ENCODE data around the gene TMEM106A. TPM values are rescaled to one million over a fixed set of nuclear protein-coding genes. Genes with fewer than 3 reads are reported as not detected.
A peak's percentile ranks its signal among the peaks of the same experiment; 100 is the strongest.

TMEM106A gene
- total RNA-seq, 2 experiments from 2014 or later, result 9.4 to 17.1 TPM

DNA sequence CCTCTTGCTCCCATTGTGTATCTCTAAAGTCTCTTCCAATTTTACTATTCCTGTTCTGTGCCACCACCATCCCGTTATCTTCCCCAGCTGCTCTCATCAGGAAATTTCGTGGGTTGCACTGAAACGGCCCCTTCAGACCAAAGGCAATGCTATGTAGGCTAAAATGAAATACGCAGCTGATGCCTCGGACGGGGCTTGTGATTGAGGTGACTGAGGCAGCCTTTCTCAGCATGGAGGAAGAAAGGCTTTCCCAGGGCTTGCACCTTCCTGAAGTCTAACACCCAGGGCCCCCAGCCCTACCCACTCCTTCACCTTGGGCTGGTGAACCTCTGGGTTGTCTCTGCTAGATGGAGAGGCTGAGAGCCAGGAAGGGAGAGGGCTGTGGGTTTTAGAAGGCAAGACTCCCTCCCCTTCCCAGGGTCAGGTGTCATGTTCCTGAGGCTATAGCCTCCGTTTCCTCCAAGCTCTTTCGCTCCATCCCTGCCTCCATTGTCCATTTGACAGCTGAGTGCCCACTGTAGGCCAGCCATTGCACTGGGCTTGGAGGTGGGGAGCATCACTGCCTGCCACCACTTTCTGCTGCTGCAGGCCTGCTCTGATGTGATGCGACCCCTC, 8.9 kb downstream of the TMEM106A start:
- ChIA-PET POLR2A (interaction anchor here (0.5 kb wide), 1 partner anchor 43 kb away, joined by 3 read pairs; no protein-coding TSS in a partner anchor), CTCF (ENCODE audit: unreplicated experiment) (no interaction called here)
- no peaks in the 10 kb centered on the region for H3K79me2 ChIP-seq (ENCODE audit: insufficient read depth, low read depth, low read length)
- H3K4me3 ChIP-seq (ENCODE audit: low read depth, low read length, poor library complexity, severe bottlenecking), result no peak overlapping the region
- H4K20me1 ChIP-seq (ENCODE audit: insufficient read depth, low read length), result no peaks in the 10 kb centered on the region
- DNase-seq (ENCODE audit: low spot score), result no peak
- no peak overlapping the region for H3K27ac ChIP-seq (ENCODE audit: low read depth, low read length, poor library complexity, severe bottlenecking)
- H3K4me1 ChIP-seq (ENCODE audit: insufficient read depth, low read length, poor library complexity, severe bottlenecking), result no peaks in the 10 kb centered on the region
- no TSS peak for BruUV-seq (replicated peaks)
- H3K36me3 ChIP-seq (ENCODE audit: insufficient read depth, low read length), result peaks cover 4% of the 10 kb centered on the region; the same call in 1 of the 2 replicates
- no peak overlapping the region for H2AFZ ChIP-seq (ENCODE audit: low read length)
- intact Hi-C loops (cut with micrococcal nuclease; ENCODE audit: unreplicated experiment), result no loop called here
- no peak overlapping the region for H3K4me2 ChIP-seq (ENCODE audit: low read length)
- TF ChIP-seq CTCF (conservative IDR thresholded peaks at IDR 0.05; ENCODE audit: low read length) (no peak), EZH2phosphoT487 (IDR thresholded peaks at IDR 0.05; ENCODE audit: borderline replicate concordance, low read depth, low read length) (no peak)
- H3K9me3 ChIP-seq (ENCODE audit: low read length), result no peaks in the 10 kb centered on the region
- no peaks in the 10 kb centered on the region for H3K9me2 ChIP-seq (ENCODE audit: insufficient read depth, low read length)

DNA sequence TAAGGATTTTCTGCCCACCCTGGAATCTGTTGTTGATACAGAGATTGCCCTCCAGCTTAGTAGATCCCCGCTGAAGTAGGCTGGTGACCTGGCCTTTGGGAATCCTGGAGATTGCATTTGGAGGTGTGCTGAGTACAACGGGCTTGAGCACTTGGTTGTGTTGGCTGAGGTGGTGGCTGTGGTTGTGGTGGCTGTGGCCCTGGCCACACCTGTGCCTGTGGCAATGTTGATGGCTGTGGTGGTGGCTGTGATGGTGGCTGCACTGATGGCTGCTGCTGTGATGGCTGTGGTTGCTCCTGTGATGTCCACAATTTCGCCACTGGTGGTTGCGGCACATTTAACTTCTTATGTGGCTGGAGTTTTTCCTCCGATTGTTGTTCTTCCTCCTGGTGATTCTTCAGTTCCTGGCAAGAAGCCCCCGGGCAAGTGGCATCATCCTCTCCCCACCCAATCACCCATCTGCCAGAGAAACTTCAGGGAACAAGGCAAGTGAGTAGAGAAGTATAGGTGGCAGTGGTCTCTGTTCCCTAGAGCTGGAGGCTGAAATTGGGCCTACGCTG, 12.6 kb downstream of the TMEM106A start:
- intact Hi-C loops (cut with micrococcal nuclease; ENCODE audit: unreplicated experiment), result no loop called here
- Histone ChIP-seq H4K20me1 (ENCODE audit: insufficient read depth, low read length) (no peaks in the 10 kb centered on the region), H2AFZ (ENCODE audit: low read length) (no peak overlapping the region), H3K9me2 (ENCODE audit: insufficient read depth, low read length) (no peaks in the 10 kb centered on the region), H3K4me1 (ENCODE audit: insufficient read depth, low read length, poor library complexity, severe bottlenecking) (no peaks in the 10 kb centered on the region), H3K36me3 (ENCODE audit: insufficient read depth, low read length) (no peaks in the 10 kb centered on the region), H3K4me3 (ENCODE audit: low read depth, low read length, poor library complexity, severe bottlenecking) (no peak overlapping the region), H3K27ac (ENCODE audit: low read depth, low read length, poor library complexity, severe bottlenecking) (no peak overlapping the region), H3K4me2 (ENCODE audit: low read length) (no peak overlapping the region), H3K79me2 (ENCODE audit: insufficient read depth, low read depth, low read length) (no peaks in the 10 kb centered on the region), H3K9me3 (ENCODE audit: low read length) (no peaks in the 10 kb centered on the region)
- CTCF ChIA-PET (ENCODE audit: unreplicated experiment), result no interaction called here
- POLR2A ChIA-PET, result no interaction called here
- TF ChIP-seq CTCF (conservative IDR thresholded peaks at IDR 0.05; ENCODE audit: low read length), result no peak
- TF ChIP-seq EZH2phosphoT487 (IDR thresholded peaks at IDR 0.05; ENCODE audit: borderline replicate concordance, low read depth, low read length), result no peak
- no TSS peak for BruUV-seq (replicated peaks)
- DNase-seq (ENCODE audit: low spot score), result no peak

DNA sequence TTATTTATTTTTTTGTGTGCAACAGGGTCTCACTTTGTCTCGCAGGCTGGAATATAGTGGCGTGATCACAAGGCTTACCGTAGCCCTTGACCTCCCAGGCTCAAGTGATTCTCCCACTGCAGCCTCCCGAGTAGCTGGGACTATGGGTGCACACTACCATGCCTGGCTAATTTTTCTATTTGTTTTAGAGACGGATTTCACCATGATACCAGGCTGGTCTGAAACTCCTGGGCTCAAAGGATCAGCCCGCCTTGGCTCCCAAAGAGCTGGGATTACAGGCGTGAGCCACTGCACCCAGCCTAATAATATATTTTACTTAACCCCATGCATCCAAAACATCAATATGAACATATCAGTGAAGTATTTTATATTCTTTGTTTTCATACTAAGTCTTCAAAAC, 14.7 kb downstream of the TMEM106A start:
- TSS peak; percentile 49 for BruUV-seq (replicated peaks)

More for the DNA sequence above, 14.7 kb downstream of the TMEM106A start:
- Histone ChIP-seq H3K9me3 (ENCODE audit: low read length) (no peaks in the 10 kb centered on the region), H3K36me3 (ENCODE audit: insufficient read depth, low read length) (no peaks in the 10 kb centered on the region), H3K79me2 (ENCODE audit: insufficient read depth, low read depth, low read length) (no peaks in the 10 kb centered on the region), H3K4me3 (ENCODE audit: low read depth, low read length, poor library complexity, severe bottlenecking) (no peak overlapping the region), H2AFZ (ENCODE audit: low read length) (no peak overlapping the region), H3K9me2 (ENCODE audit: insufficient read depth, low read length) (no peaks in the 10 kb centered on the region), H3K4me2 (ENCODE audit: low read length) (no peak overlapping the region), H3K27ac (ENCODE audit: low read depth, low read length, poor library complexity, severe bottlenecking) (no peak overlapping the region), H3K4me1 (ENCODE audit: insufficient read depth, low read length, poor library complexity, severe bottlenecking) (no peaks in the 10 kb centered on the region), H4K20me1 (ENCODE audit: insufficient read depth, low read length) (no peaks in the 10 kb centered on the region)
- TF ChIP-seq CTCF (conservative IDR thresholded peaks at IDR 0.05; ENCODE audit: low read length) (no peak), EZH2phosphoT487 (IDR thresholded peaks at IDR 0.05; ENCODE audit: borderline replicate concordance, low read depth, low read length) (no peak)
- intact Hi-C loops (cut with micrococcal nuclease; ENCODE audit: unreplicated experiment), result no loop called here
- no peak for DNase-seq (ENCODE audit: low spot score)
- ChIA-PET POLR2A (interaction anchor here (0.6 kb wide), 1 partner anchor 93 kb away, joined by 3 read pairs; no protein-coding TSS in a partner anchor), CTCF (ENCODE audit: unreplicated experiment) (no interaction called here)
